SJSA1 (cell line): ENCODE results near the gene TCF20. TPM values are rescaled to one million over a fixed set of nuclear protein-coding genes. Genes with fewer than 3 reads are reported as not detected.

Experiments used
- DNase-seq, 2 experiments: peaks; one replicate each; pipeline ENCODE4 v3.0.0-alpha.2; 2015 to 2020; ENCODE audit warnings: low spot score in 2 of 2, low read depth in 1 of 2
- H3K27ac ChIP-seq: fragments of 250-450 bp; sonication (Bioruptor Pico); 2 replicates; pipeline ENCODE4 v1.5.1; 2020; ENCODE audit warnings: mild to moderate bottlenecking, moderate library complexity
- H3K27me3 ChIP-seq: fragments of 250-450 bp; sonication (Bioruptor Pico); replicated peaks from 2 replicates; pipeline ENCODE4 v1.5.1; 2020; ENCODE audit warnings: mild to moderate bottlenecking, moderate library complexity
- H3K36me3 ChIP-seq: fragments of 250-450 bp; sonication (Bioruptor Pico); 2 replicates; pipeline ENCODE4 v1.5.1; 2020; ENCODE audit warnings: mild to moderate bottlenecking
- H3K4me1 ChIP-seq: fragments of 250-450 bp; sonication (Bioruptor Pico); replicated peaks from 2 replicates; pipeline ENCODE4 v1.6.1; 2021; ENCODE audit warnings: mild to moderate bottlenecking
- H3K4me3 ChIP-seq: fragments of 250-450 bp; sonication (Bioruptor Pico); 2 replicates; pipeline ENCODE4 v1.5.1; 2020; ENCODE audit warnings: mild to moderate bottlenecking
- H3K9me3 ChIP-seq: fragments of 250-450 bp; sonication (Bioruptor Pico); replicated peaks from 2 replicates; pipeline ENCODE4 v1.5.1; 2020; ENCODE audit warnings: mild to moderate bottlenecking
- total RNA-seq: library from RNA; depleted of rRNA; stranded (reverse); fragments of >200 nt; shearing (Covaris generic); gene quantifications from 2 replicates; pipeline ENCODE4 v1.2.3, GENCODE V29; 2014

Gene TCF20
- total RNA-seq, 1 experiment from 2014 or later, result 27.7 TPM

DNA sequence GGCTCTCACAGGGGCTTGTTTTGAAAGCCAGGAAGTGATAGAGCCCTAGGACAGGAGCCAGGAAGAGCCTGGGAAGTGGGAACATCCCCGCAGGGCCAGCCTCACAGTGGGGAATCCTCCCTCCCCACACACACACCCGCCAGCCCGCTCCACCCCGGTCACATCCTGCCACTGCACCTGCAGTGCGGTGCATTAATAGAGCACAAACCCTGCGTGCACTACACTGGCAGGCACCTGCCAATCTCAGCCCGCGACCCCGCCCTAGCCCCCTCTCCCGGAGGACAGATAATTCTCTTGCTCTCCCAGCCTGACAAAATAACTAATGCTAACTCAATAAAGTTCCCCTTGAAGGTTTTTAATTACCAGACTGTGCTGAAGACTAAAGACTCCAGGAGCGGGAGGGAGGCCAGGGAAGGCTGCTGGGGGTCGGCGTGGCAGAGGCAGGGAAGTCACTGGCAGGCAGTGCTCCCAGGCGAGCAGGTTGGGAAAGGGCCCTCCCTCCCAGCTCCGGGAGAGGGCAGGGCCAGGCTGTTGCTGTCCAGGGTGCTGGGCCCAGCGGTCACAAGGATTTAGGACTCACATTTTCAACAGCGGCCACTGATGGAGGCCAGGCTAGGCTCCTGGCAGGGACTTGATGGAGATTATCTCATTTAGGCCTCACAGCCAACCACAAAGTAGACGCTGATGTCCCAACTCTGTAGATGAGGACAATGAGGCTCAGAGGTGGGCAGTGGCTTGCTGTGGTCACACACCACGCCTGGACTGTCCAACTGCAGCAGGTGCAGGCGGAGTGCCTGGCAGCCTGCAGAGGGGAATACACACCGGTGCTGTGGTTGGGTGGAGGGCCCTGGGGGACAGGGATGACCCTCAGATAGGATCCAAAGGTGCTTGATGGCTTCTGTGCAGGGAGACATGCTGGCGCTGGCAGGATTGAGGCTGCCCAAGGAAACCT, 23.9 kb upstream of the TCF20 start:
- no peaks in the 10 kb centered on the region for H3K27me3 ChIP-seq
- H3K27ac ChIP-seq, result no peak overlapping the region
- no peaks in the 10 kb centered on the region for H3K4me1 ChIP-seq
- no peaks in the 10 kb centered on the region for H3K9me3 ChIP-seq
- H3K36me3 ChIP-seq, result no peaks in the 10 kb centered on the region
- no peak overlapping the region for H3K4me3 ChIP-seq
- DNase-seq, result peak in 1 of 2 experiments; percentile 10

DNA sequence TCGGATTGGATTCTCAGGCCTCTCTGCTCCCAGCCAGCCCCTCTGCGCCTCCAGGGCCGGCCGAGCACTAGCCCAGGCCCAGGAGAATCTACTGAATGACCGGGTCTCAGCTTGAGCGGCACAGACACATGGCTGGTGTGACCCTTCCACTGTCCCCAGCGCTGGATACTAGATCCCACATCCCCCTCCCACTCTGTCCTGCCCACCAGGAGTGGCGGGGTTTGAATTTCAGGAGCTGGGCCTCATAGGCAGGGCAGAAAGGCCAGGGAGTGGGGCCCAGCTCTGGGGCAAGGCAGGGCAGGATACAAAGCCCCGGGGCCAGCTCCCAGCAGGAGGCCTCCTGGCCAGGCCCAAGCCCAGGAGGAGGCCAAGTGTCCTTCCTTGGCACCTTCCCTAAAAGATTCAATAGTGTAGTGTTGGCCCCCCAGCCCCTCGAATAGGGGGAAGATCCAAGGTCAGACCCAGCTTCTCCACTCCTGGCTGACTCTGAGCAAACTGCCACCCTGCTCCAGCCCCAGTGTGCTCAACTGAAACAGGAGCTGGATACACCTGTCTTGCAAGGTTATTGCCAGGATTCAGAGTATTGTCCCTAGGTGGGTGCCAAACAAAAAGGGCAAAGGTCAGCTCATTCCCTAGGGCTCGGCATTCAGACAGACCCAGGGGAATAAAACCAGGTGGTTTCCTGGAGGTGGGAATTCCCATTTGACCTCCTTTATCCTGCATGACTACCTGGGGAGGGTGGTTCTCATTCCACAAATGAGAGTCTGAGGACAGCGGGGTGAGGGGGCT, 22.5 kb upstream of the TCF20 start:
- no peaks in the 10 kb centered on the region for H3K36me3 ChIP-seq
- H3K4me1 ChIP-seq, result no peaks in the 10 kb centered on the region
- DNase-seq, result no peak
- no peak overlapping the region for H3K4me3 ChIP-seq
- no peak overlapping the region for H3K27ac ChIP-seq
- no peaks in the 10 kb centered on the region for H3K9me3 ChIP-seq
- H3K27me3 ChIP-seq, result no peaks in the 10 kb centered on the region

DNA sequence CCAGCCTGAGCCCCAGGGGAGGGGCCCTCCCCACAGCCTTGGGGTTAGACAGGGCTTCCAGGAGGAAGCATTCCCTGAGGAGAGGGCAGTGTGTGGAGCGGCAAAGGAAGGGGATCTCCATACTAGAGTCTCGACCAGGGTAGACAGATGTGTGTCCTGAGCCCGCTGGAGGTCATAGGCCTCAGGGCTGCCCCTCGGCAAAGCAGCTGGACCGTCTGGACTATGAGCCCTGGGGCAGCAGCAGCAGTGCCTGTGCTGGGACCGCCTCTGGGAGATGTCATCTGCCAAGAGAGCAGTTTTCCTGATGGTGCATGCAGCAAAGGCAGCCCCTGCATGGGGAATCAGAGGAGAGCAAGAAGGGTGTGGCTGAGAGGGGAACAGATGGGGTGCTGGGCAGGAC, 20.8 kb upstream of the TCF20 start:
- no peaks in the 10 kb centered on the region for H3K27me3 ChIP-seq
- H3K4me1 ChIP-seq, result no peaks in the 10 kb centered on the region
- no peaks in the 10 kb centered on the region for H3K9me3 ChIP-seq
- no peak for DNase-seq
- no peaks in the 10 kb centered on the region for H3K36me3 ChIP-seq
- no peak overlapping the region for H3K4me3 ChIP-seq
- H3K27ac ChIP-seq, result no peak overlapping the region

DNA sequence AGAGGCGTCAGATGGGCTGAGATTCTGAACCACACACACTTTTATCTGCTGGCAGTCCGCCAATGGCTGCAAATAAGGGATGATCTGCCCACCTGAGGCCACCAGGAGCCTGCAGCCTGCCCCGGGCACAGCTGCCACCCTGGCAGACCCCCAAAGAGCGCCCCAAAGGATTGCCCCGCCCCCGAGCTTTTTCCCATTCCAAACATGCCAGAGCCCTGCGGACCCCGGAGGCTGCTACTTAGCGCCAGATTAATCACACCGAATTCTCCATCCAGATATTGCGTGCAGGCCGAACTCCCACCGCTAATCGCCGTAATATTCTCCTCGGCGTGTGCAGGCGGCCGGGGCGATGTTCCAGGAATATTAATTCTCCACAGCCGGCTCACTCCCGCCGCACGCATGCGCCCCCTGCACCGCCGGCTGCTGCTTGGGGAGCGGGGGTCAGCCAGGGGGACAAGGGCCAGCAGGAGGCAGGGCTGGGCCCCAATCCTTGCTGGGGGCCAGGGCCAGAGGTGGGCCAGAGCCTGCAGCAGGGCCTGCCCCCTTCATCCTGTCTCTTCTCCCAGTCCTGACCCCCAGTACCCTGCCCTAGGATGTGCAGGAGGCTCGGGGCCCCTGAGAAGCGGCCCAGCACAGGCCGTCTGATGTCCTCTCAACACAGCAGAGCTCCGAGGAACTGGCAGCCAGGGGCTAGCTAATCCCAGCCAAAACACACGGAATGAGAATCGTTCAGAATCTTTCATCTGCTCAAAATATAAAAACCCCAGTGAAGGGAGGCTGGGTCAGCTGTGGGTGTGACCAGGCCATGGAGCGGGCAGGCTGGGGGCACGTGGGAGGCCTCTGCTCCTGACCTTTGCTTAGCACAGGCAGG, 19.5 kb upstream of the TCF20 start:
- H3K27me3 ChIP-seq, result peaks cover under 1% of the 10 kb centered on the region; the same call in 1 of the 2 replicates
- DNase-seq, result no peak
- H3K9me3 ChIP-seq, result no peaks in the 10 kb centered on the region
- no peaks in the 10 kb centered on the region for H3K4me1 ChIP-seq
- H3K4me3 ChIP-seq, result no peak overlapping the region
- no peaks in the 10 kb centered on the region for H3K36me3 ChIP-seq
- no peak overlapping the region for H3K27ac ChIP-seq

DNA sequence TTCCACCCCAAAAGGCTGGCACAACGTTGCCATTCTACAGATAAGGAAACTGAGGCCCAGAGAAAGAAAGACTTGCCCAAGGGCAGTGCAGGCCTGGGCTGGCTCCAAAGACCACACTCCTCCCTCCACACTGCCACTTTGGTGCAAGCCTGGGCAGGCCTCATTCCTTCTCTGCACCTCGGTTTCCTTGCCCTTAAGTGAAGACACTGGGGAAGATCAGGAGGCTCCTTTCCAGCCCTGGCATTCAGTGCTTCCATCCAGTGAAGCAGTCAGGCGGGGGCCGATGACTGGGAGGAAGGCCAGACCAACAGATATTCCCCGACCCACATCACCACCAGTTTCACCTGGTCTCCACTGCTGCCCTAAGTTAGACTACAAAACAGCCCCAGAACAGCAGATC, 18.3 kb upstream of the TCF20 start:
- H3K27ac ChIP-seq, result no peak overlapping the region
- H3K36me3 ChIP-seq, result no peaks in the 10 kb centered on the region
- DNase-seq, result no peak
- peaks cover 11% of the 10 kb centered on the region; the same call in 1 of the 2 replicates for H3K27me3 ChIP-seq
- H3K4me3 ChIP-seq, result no peak overlapping the region
- no peaks in the 10 kb centered on the region for H3K9me3 ChIP-seq
- no peaks in the 10 kb centered on the region for H3K4me1 ChIP-seq

DNA sequence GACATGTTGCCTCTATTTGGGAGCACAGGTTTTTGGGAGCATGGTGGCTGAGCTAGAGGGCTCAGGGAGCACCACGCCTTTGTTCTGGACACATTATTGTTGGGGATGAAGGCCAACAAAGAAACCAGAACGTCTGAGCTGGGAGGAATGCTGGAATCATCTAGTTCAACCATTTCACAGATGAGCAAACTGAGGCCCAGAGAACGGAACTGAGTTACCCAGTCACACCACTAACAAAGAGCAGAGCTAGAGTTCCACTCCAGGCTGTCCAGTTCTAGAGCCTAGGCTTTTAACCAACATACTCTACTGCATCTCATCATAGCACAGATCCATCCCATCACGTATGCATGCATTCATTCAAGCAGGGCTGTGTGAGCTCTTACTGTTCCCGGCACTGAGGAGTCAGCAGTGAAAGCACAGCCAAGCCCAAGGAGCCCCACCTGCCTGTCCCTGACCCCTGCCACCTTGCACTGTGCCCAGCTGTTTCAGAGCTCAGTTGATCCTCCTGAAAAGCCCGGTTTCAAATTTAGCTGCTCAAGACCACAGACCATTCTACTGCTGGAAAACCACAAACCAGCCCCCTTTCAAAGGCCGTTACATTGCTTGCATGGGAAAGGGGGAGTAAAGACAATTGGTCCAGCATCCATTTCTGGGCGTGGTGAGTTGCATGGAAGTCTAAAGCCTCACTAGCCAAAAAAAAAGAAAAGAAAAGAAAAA, 16.9 kb upstream of the TCF20 start:
- Histone ChIP-seq H3K4me3 (no peak overlapping the region), H3K27ac (no peak overlapping the region), H3K4me1 (no peaks in the 10 kb centered on the region), H3K27me3 (peaks cover 13% of the 10 kb centered on the region; the same call in 1 of the 2 replicates), H3K9me3 (no peaks in the 10 kb centered on the region), H3K36me3 (no peaks in the 10 kb centered on the region)
- no peak for DNase-seq

- H3K4me1 ChIP-seq, result no peaks in the 10 kb centered on the region
- no peak overlapping the region for H3K27ac ChIP-seq
- H3K36me3 ChIP-seq, result no peaks in the 10 kb centered on the region
- H3K9me3 ChIP-seq, result no peaks in the 10 kb centered on the region
- H3K27me3 ChIP-seq, result peaks cover 13% of the 10 kb centered on the region; the same call in 1 of the 2 replicates
- no peak overlapping the region for H3K4me3 ChIP-seq
- no peak for DNase-seq
Observed at GRCh38 chr22:42286205-42286604, 15.8 kb upstream of the TCF20 start.

DNA sequence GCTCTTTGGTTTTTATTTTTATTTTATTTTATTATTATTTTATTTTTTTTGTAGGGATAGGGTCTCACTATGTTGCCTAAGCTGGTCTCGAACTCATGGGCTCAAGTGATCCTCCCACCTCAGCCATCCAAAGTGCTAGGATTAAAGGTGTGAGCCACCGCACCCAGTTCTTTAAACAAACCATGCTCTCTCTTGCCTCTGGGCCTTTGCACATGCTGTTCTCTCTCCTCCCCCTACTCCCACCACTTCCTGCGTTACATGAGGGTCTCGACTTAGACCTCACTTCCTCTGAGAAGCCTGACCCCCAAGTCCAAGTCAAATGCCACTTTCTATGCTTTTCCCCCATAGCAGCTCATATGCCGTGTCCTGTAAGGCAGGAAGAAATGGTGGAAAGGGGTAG, 15.2 kb upstream of the TCF20 start:
- Histone ChIP-seq H3K4me1 (no peaks in the 10 kb centered on the region), H3K27ac (no peak overlapping the region), H3K27me3 (peaks cover 13% of the 10 kb centered on the region; the same call in 1 of the 2 replicates), H3K4me3 (no peak overlapping the region), H3K9me3 (no peaks in the 10 kb centered on the region), H3K36me3 (no peaks in the 10 kb centered on the region)
- no peak for DNase-seq

- no peak overlapping the region for H3K27ac ChIP-seq
- no peaks in the 10 kb centered on the region for H3K9me3 ChIP-seq
- no peak overlapping the region for H3K4me3 ChIP-seq
- no peaks in the 10 kb centered on the region for H3K36me3 ChIP-seq
- peaks cover 13% of the 10 kb centered on the region; the same call in 1 of the 2 replicates for H3K27me3 ChIP-seq
- DNase-seq, result no peak
- no peaks in the 10 kb centered on the region for H3K4me1 ChIP-seq
Observed at GRCh38 chr22:42284643-42285181, 14.3 kb upstream of the TCF20 start.

DNA sequence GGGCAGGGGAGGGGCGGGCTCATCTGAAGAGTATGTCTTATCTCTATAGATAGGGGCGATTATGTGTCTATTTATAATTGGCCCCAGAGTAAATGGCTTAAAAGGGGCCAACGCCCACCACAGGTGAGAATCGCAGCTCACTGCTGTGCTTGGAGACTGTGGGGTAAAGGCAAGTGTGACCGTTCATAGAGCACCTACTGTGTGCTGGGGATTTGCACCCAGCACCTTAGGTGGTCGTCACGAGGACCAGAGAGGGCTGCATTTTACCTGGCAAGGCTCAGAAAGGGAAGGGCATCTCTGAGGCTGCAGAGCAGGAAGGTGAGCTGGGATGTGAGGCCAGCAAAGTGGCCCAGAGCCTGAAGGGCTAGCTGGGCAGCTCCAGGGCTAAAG, 13.7 kb upstream of the TCF20 start:
- no peak for DNase-seq
- no peak overlapping the region for H3K27ac ChIP-seq
- H3K36me3 ChIP-seq, result no peaks in the 10 kb centered on the region
- no peaks in the 10 kb centered on the region for H3K9me3 ChIP-seq
- no peak overlapping the region for H3K4me3 ChIP-seq
- H3K4me1 ChIP-seq, result no peaks in the 10 kb centered on the region
- peaks cover 13% of the 10 kb centered on the region; the same call in 1 of the 2 replicates for H3K27me3 ChIP-seq

DNA sequence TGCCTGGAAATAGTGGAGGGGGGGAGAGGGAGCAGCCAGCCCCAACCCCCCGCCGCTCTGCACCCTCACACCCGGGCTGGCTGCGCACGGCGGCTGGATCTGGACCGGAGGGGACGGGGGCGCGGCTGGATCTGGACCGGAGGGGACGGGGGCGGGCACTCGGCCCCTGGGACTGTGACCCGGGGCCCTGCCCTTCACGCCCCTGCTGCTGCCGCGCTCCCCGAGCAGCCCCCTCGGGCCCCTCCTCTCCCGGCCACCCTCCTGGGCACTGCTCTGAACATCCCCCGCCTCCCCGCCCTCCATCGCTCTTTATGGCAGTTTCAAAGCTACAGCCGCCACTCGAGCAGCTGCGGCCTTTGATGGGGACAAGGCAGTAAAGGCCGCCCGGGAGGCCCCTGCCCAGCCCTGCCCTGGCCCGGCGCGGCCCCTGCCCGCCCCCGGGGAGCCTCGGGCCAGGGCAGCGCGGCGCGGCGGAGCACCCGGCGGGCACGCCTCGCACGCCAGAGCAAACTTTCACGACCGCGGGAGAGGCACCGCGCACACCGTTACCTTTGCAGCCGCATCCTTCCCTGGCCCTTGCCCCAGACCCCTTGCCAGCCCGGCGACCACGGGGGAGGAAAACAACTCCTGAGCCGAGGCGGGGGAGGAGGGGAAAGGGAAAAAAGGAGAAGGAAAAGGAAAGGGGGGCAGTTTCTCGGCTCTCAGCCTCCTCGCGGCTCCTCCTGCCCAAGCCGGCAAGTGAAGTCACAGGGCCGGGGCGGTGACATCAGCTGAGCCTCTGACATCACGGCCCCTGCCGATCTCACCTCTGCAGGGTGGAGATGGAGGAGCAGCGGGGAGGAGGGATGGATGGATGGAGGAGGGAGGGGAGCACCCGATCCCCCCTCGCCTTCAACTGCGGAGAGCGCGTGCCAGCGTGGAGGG, 13.1 kb upstream of the TCF20 start:
- Histone ChIP-seq H3K27ac (no peak overlapping the region), H3K4me1 (no peaks in the 10 kb centered on the region), H3K4me3 (no peak overlapping the region), H3K36me3 (no peaks in the 10 kb centered on the region), H3K27me3 (peaks cover 13% of the 10 kb centered on the region; the same call in 1 of the 2 replicates), H3K9me3 (no peaks in the 10 kb centered on the region)
- DNase-seq, result no peak

- DNase-seq, result no peak
- Histone ChIP-seq H3K4me1 (no peaks in the 10 kb centered on the region), H3K4me3 (no peak overlapping the region), H3K27me3 (peaks cover 13% of the 10 kb centered on the region; the same call in 1 of the 2 replicates), H3K9me3 (no peaks in the 10 kb centered on the region), H3K36me3 (no peaks in the 10 kb centered on the region), H3K27ac (no peak overlapping the region)
Observed at GRCh38 chr22:42282943-42283277, 12.5 kb upstream of the TCF20 start.
